WTC11 (cell line): ENCODE measurements around the gene MIDN. TPM values are rescaled to one million over a fixed set of nuclear protein-coding genes. Genes with fewer than 3 reads are reported as not detected.
A peak's percentile ranks its signal among the peaks of the same experiment; 100 is the strongest.
"Not testable (repeated sequence)": the region's sequence is repeated elsewhere in the genome, so short reads cannot be mapped to it uniquely, and the experiment has no call there.

Experiments used
- ATAC-seq: fragments of 200-7000 bp; cut with Tn5 transposase; 2 replicates; pipeline ENCODE4 v1.10.0; 2021; ENCODE audit warnings: mild to moderate bottlenecking, moderate library complexity
- CTCF ChIA-PET: fragments of 300-600 bp; sonication (Branson Sonifier 250); formaldehyde crosslinking; loops from one replicate; lab custom pipeline; 2021; ENCODE audit warnings: antibody characterized with exemption; lab: Charles Lee
- POLR2A ChIA-PET: fragments of 350-600 bp; sonication (Branson Sonifier 250); formaldehyde crosslinking; loops from one replicate; lab custom pipeline; 2021; ENCODE audit warnings: antibody characterized with exemption; lab: Charles Lee
- DNase-seq: peaks from one replicate; pipeline ENCODE4 v3.0.0; 2021; ENCODE audit warnings: low spot score
- H3K27ac Mint-ChIP-seq: 2 replicates; pipeline ENCODE4 v1.8.0; 2021; ENCODE audit warnings: mixed read lengths
- H3K27me3 Mint-ChIP-seq: 2 replicates; pipeline ENCODE4 v1.8.0; 2021; ENCODE audit warnings: low read depth, mild to moderate bottlenecking, moderate library complexity, mixed read lengths
- H3K36me3 Mint-ChIP-seq: 2 replicates; pipeline ENCODE4 v1.8.0; 2021; ENCODE audit warnings: mixed read lengths
- H3K4me1 Mint-ChIP-seq: 2 replicates; pipeline ENCODE4 v1.8.0; 2022; ENCODE audit warnings: mixed read lengths
- H3K4me3 Mint-ChIP-seq: 2 replicates; pipeline ENCODE4 v1.8.0; 2021; ENCODE audit warnings: mild to moderate bottlenecking, moderate library complexity, mixed read lengths
- H3K9me3 Mint-ChIP-seq: 2 replicates; pipeline ENCODE4 v1.8.0; 2021; ENCODE audit warnings: mixed read lengths
- CBFB ChIP-seq: sonication (generic); formaldehyde crosslinking; IDR thresholded peaks from 2 replicates; pipeline ENCODE4 v1.8.1; 2022; ENCODE audit warnings: mild to moderate bottlenecking, low read depth, missing genetic modification reagents
- E2F1 ChIP-seq: sonication (generic); formaldehyde crosslinking; IDR thresholded peaks from 2 replicates; pipeline ENCODE4 v1.8.0; 2022; ENCODE audit warnings: mild to moderate bottlenecking, missing genetic modification reagents
- ESRRA ChIP-seq: sonication (generic); formaldehyde crosslinking; IDR thresholded peaks from 2 replicates; pipeline ENCODE4 v1.8.1; 2022; ENCODE audit warnings: mild to moderate bottlenecking, missing genetic modification reagents, borderline replicate concordance
- FOXP1 ChIP-seq: sonication (generic); formaldehyde crosslinking; IDR thresholded peaks from 2 replicates; pipeline ENCODE4 v1.8.0; 2022; ENCODE audit warnings: missing genetic modification reagents, mild to moderate bottlenecking, moderate library complexity, borderline replicate concordance
- GABPB1 ChIP-seq: sonication (generic); formaldehyde crosslinking; IDR thresholded peaks from 2 replicates; pipeline ENCODE4 v1.8.1; 2023; ENCODE audit warnings: mild to moderate bottlenecking, missing genetic modification reagents
- GRHL2 ChIP-seq: fragments of 250-450 bp; sonication (Bioruptor Pico); IDR thresholded peaks from 2 replicates; pipeline ENCODE4 v1.8.0; 2022; ENCODE audit warnings: mild to moderate bottlenecking, moderate library complexity; ENCODE audit not compliant: insufficient replicate concordance, severe bottlenecking
- HMGXB4 ChIP-seq: sonication (generic); formaldehyde crosslinking; IDR thresholded peaks from 2 replicates; pipeline ENCODE4 v1.8.1; 2023; ENCODE audit warnings: mild to moderate bottlenecking, moderate library complexity, missing genetic modification reagents
- JUN ChIP-seq: sonication (generic); formaldehyde crosslinking; IDR thresholded peaks from 2 replicates; pipeline ENCODE4 v1.8.0; 2023; ENCODE audit warnings: mild to moderate bottlenecking, missing genetic modification reagents
- MAX ChIP-seq: sonication (generic); formaldehyde crosslinking; IDR thresholded peaks from 2 replicates; pipeline ENCODE4 v1.8.0; 2022; ENCODE audit warnings: mild to moderate bottlenecking, missing genetic modification reagents
- RORB ChIP-seq: fragments of 250-450 bp; sonication (Bioruptor Pico); IDR thresholded peaks from 2 replicates; pipeline ENCODE4 v1.9.0; 2021; ENCODE audit warnings: mild to moderate bottlenecking
- ZNF317 ChIP-seq: sonication (generic); formaldehyde crosslinking; IDR thresholded peaks from 2 replicates; pipeline ENCODE4 v1.8.1; 2023; ENCODE audit warnings: low read depth, mild to moderate bottlenecking, moderate library complexity, missing genetic modification reagents, borderline replicate concordance
- ZNF425 ChIP-seq: fragments of 250-450 bp; sonication (Bioruptor Pico); conservative IDR thresholded peaks from 2 replicates; pipeline ENCODE4 v1.9.0; 2021; ENCODE audit warnings: mild to moderate bottlenecking
- total RNA-seq: library from RNA; stranded (reverse); gene quantifications from 3 replicates; pipeline ENCODE4 v1.2.3, GENCODE V29; 2021

MIDN gene
- total RNA-seq, 1 experiment from 2014 or later = 189 TPM

- TF ChIP-seq HMGXB4 (peak; percentile 0; the same call in 1 of the 2 replicates), ESRRA (CRISPR knock-in tag) (0 out of 2 replicates have a peak, but pooled peaks have one; percentile 24), ZNF425 (CRISPR knock-in tag) (no peak), GABPB1 (CRISPR knock-in tag) (0 out of 2 replicates have a peak, but pooled peaks have one; percentile 14)
- TF ChIP-seq, all 79 proteins: peak for 12
Observed at GRCh38 chr19:1248139-1248785, at the start of gene MIDN (continued).

GRCh38 chr19:1199531-1199930, 48.9 kb upstream of the MIDN start:
- POLR2A ChIA-PET = no interaction called here
- Mint-ChIP-seq H3K4me3 (no peak overlapping the region), H3K9me3 (no peaks in the 10 kb centered on the region), H3K27me3 (0 out of 2 replicates have a peak, but pooled peaks cover 3% of the 10 kb centered on the region), H3K4me1 (peaks cover 2% of the 10 kb centered on the region; the same call in 1 of the 2 replicates), H3K27ac (no peak overlapping the region), H3K36me3 (no peaks in the 10 kb centered on the region)
- TF ChIP-seq E2F1 (CRISPR knock-in tag) (no peak), ZNF317 (no peak), JUN (no peak), MAX (CRISPR knock-in tag) (no peak), GRHL2 (CRISPR knock-in tag) (no peak), GABPB1 (CRISPR knock-in tag) (no peak), CBFB (no peak), FOXP1 (CRISPR knock-in tag) (no peak), RORB (no peak)
- DNase-seq (no peak), ATAC-seq (no peak)
- CTCF ChIA-PET = interaction anchor here (0.7 to 1.8 kb wide), 4 partner anchors 19 to 731 kb away, joined by 3 to 8 read pairs (median 4); no protein-coding TSS in a partner anchor

- H3K9me3 Mint-ChIP-seq, H3K36me3 Mint-ChIP-seq, H3K4me3 Mint-ChIP-seq, H3K27ac Mint-ChIP-seq, POLR2A ChIA-PET, H3K4me1 Mint-ChIP-seq, ATAC-seq, H3K27me3 Mint-ChIP-seq, DNase-seq: not testable (repeated sequence)
- CTCF ChIA-PET = interaction anchor here (0.6 to 1.3 kb wide), 4 partner anchors 27 to 118 kb away, joined by 3 read pairs; no protein-coding TSS in a partner anchor
Observed at GRCh38 chr19:1200614-1201013, 47.8 kb upstream of the MIDN start.
